Suprapubic skin (tissue), 4 donors: ENCODE measurements around the gene HTR2B. TPM values are rescaled to one million over a fixed set of nuclear protein-coding genes. Genes with fewer than 3 reads are reported as not detected.

ENCODE experiments used
- DNase-seq, 2 donors: peaks; one replicate each; pipeline ENCODE4 v3.0.0-alpha.2; 2019; ENCODE audit warnings: low spot score in 2 of 2
- H3K27ac ChIP-seq: fragments of 200-600 bp; sonication (generic); one replicate; pipeline ENCODE4 v1.5.1; 2019
- H3K27me3 ChIP-seq: fragments of 200-600 bp; sonication (generic); one replicate; pipeline ENCODE4 v1.5.1; 2019
- H3K36me3 ChIP-seq: fragments of 200-600 bp; sonication (generic); one replicate; pipeline ENCODE4 v1.5.1; 2019
- H3K4me1 ChIP-seq: fragments of 200-600 bp; sonication (generic); one replicate; pipeline ENCODE4 v1.5.1; 2019
- H3K4me3 ChIP-seq: fragments of 200-600 bp; sonication (generic); one replicate; pipeline ENCODE4 v1.5.1; 2019; ENCODE audit warnings: mild to moderate bottlenecking
- H3K9me3 ChIP-seq: fragments of 200-600 bp; sonication (generic); one replicate; pipeline ENCODE4 v1.5.1; 2019
- CTCF ChIP-seq, 2 donors: fragments of 200-600 bp in 1 of 2; fragments of 450-650 bp in 1 of 2; sonication (generic) in 1 of 2; IDR thresholded peaks; one replicate each; pipeline ENCODE4 v1.5.1; 2016 to 2019; ENCODE audit warnings: antibody characterized with exemption in 2 of 2, mild to moderate bottlenecking in 1 of 2, moderate library complexity in 1 of 2
- EP300 ChIP-seq: sonication (generic); formaldehyde crosslinking; IDR thresholded peaks from one replicate; pipeline ENCODE4 v1.6.1; 2017; ENCODE audit warnings: antibody characterized with exemption
- POLR2A ChIP-seq, 2 donors: fragments of 450-650 bp; IDR thresholded peaks; one replicate each; pipeline ENCODE4 v1.6.1; 2017; ENCODE audit warnings: antibody characterized with exemption in 2 of 2, mild to moderate bottlenecking in 2 of 2, moderate library complexity in 2 of 2
- POLR2AphosphoS5 ChIP-seq, 3 donors: sonication (generic); formaldehyde crosslinking; IDR thresholded peaks; one replicate each; pipeline ENCODE4 v1.6.1; 2017; ENCODE audit warnings: antibody characterized with exemption in 3 of 3
- WGBS: methylation state at CpG from one replicate; pipeline ENCODE4 v1.1.5; 2018; 5-methylcytosine and 5-hydroxymethylcytosine counted together
- total RNA-seq, 4 donors: library from RNA; depleted of rRNA; stranded (reverse); fragments of >200 nt; gene quantifications; one replicate each; pipeline ENCODE4 v1.1.0, GENCODE V29; 2016

Gene HTR2B
- total RNA-seq, 4 donors from 2014 or later = not detected

GRCh38 chr2:231065966-231066365, 58.9 kb downstream of the HTR2B start:
- TF ChIP-seq EP300 (no peak), CTCF (IDR thresholded peaks at IDR 0.05) (no peak), POLR2AphosphoS5 (IDR thresholded peaks at IDR 0.05) (no peak), POLR2A (IDR thresholded peaks at IDR 0.05) (no peak)
- 96% methylated on average over 1 of the region's 1 CpG for WGBS
- H3K4me3 ChIP-seq = no peak overlapping the region
- no peaks in the 10 kb centered on the region for H3K9me3 ChIP-seq
- H3K4me1 ChIP-seq = no peaks in the 10 kb centered on the region
- no peak for DNase-seq
- H3K27ac ChIP-seq = no peak overlapping the region
- peaks cover 77% of the 10 kb centered on the region for H3K36me3 ChIP-seq
- no peaks in the 10 kb centered on the region for H3K27me3 ChIP-seq

- 94% methylated on average over 1 of the region's 1 CpG for WGBS
- Histone ChIP-seq H3K4me3 (no peak overlapping the region), H3K4me1 (peaks cover 18% of the 10 kb centered on the region), H3K36me3 (peaks cover 55% of the 10 kb centered on the region), H3K27me3 (no peaks in the 10 kb centered on the region), H3K9me3 (no peaks in the 10 kb centered on the region), H3K27ac (no peak overlapping the region)
- TF ChIP-seq POLR2AphosphoS5 (IDR thresholded peaks at IDR 0.05) = no peak
- no peak for TF ChIP-seq EP300
- no peak for TF ChIP-seq CTCF (IDR thresholded peaks at IDR 0.05)
- no peak for TF ChIP-seq POLR2A (IDR thresholded peaks at IDR 0.05)
- DNase-seq = no peak
These were observed 61.5 kb downstream of the HTR2B start for GRCh38 chr2:231063347-231063746.

- WGBS = 86% methylated on average over 3 of the region's 3 CpGs
- H3K36me3 ChIP-seq = peaks cover 50% of the 10 kb centered on the region
These were observed 62.1 kb downstream of the HTR2B start for GRCh38 chr2:231062776-231063175.

GRCh38 chr2:231059756-231060155, 65.1 kb downstream of the HTR2B start:
- Histone ChIP-seq H3K27ac (no peak overlapping the region), H3K4me3 (no peak overlapping the region), H3K9me3 (no peaks in the 10 kb centered on the region), H3K36me3 (peaks cover 25% of the 10 kb centered on the region), H3K27me3 (no peaks in the 10 kb centered on the region), H3K4me1 (peaks cover 27% of the 10 kb centered on the region)
- no peak for DNase-seq
- no peak for TF ChIP-seq POLR2AphosphoS5 (IDR thresholded peaks at IDR 0.05)
- no peak for TF ChIP-seq CTCF (IDR thresholded peaks at IDR 0.05)
- TF ChIP-seq EP300 = no peak
- TF ChIP-seq POLR2A (IDR thresholded peaks at IDR 0.05) = no peak
- WGBS = 83% methylated on average over 2 of the region's 2 CpGs

More at GRCh38 chr2:231062776-231063175, 62.1 kb downstream of the HTR2B start:
- no peak for TF ChIP-seq POLR2A (IDR thresholded peaks at IDR 0.05)
- TF ChIP-seq EP300 = no peak
- TF ChIP-seq CTCF (IDR thresholded peaks at IDR 0.05) = no peak
- no peak for TF ChIP-seq POLR2AphosphoS5 (IDR thresholded peaks at IDR 0.05)
- H3K27me3 ChIP-seq = no peaks in the 10 kb centered on the region
- H3K27ac ChIP-seq = no peak overlapping the region
- no peaks in the 10 kb centered on the region for H3K9me3 ChIP-seq
- H3K4me1 ChIP-seq = peaks cover 23% of the 10 kb centered on the region
- H3K4me3 ChIP-seq = no peak overlapping the region
- no peak for DNase-seq

GRCh38 chr2:231058761-231059550, 65.9 kb downstream of the HTR2B start:
- no peak overlapping the region for H3K4me3 ChIP-seq
- 76% methylated on average over 4 of the region's 4 CpGs for WGBS
- peaks cover 17% of the 10 kb centered on the region for H3K36me3 ChIP-seq
- TF ChIP-seq CTCF (IDR thresholded peaks at IDR 0.05) = no peak
- no peak for TF ChIP-seq EP300
- no peak for TF ChIP-seq POLR2AphosphoS5 (IDR thresholded peaks at IDR 0.05)
- TF ChIP-seq POLR2A (IDR thresholded peaks at IDR 0.05) = no peak
- no peaks in the 10 kb centered on the region for H3K9me3 ChIP-seq
- H3K27me3 ChIP-seq = no peaks in the 10 kb centered on the region
- H3K27ac ChIP-seq = no peak overlapping the region
- H3K4me1 ChIP-seq = peaks cover 27% of the 10 kb centered on the region
- DNase-seq = no peak

Other genes with a start within 250 kb of the HTR2B start
- gene GPR55, start 199.8 kb downstream of the HTR2B start, total RNA-seq = 1 to 10 TPM in 1 of 4 donors, under 1 TPM in 1, not detected in 2; 0.72 to 1.2 TPM
- gene SPATA3, start 128.9 kb downstream of the HTR2B start, total RNA-seq = not detected
- gene C2orf72, start 87.5 kb downstream of the HTR2B start, total RNA-seq = 1 to 10 TPM; 2.6 to 9.0 (median 5.8) TPM
- gene PSMD1, start 68.2 kb downstream of the HTR2B start, total RNA-seq = 10 to 100 TPM; 45.5 to 60.2 (median 56.8) TPM
- 10 to 100 TPM in 2 of 4 donors, 1 to 10 TPM in 2; 6.5 to 11.5 (median 9.3) TPM for gene ARMC9, start 73.6 kb upstream of the HTR2B start, total RNA-seq